SH-SY5Y (cell line): ENCODE measurements around the gene PKP4.

Source experiments
- GATA2 ChIP-seq: IDR thresholded peaks from 2 replicates; pipeline ENCODE4 v1.6.1; 2011; ENCODE audit warnings: mild to moderate bottlenecking, low read depth, low read length
- GATA3 ChIP-seq: IDR thresholded peaks from 2 replicates; pipeline ENCODE4 v1.6.1; 2011; ENCODE audit warnings: low read depth, mild to moderate bottlenecking, low read length, moderate library complexity

DNA sequence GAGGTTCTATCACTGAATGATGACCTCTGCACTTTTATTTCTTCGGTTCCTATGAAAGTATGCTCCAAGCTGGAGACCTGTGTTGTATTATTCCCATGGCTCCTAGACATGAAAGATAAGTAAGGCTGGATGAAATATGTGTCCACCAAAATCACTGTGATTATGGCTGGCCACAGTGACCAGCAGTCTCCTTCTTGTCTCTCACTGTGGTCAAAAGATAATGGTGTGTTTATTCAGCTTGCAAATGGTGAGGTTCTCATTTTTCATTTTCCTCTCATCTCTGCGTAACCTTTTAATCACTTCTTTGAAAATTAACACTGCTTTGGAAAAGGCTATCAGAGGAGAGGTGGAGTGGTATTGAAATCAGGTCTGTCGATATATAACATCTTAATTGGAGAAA is 230.6 kb downstream of the PKP4 start:
- TF ChIP-seq GATA2 (no peak), GATA3 (no peak)
